ENCODE data around the gene KRTAP4-3. TPM values are rescaled to one million over a fixed set of nuclear protein-coding genes. Genes with fewer than 3 reads are reported as not detected.
"Not testable (repeated sequence)": the region's sequence is repeated elsewhere in the genome, so short reads cannot be mapped to it uniquely, and the experiment has no call there.

KRTAP4-3 gene
- total RNA-seq, 1 donor, result not detected

- TF ChIP-seq CTCF (IDR thresholded peaks at IDR 0.05; ENCODE audit: insufficient read depth, low read length), result no peak
- DNase-seq (ENCODE audit: low read depth), result no peak
- no peak overlapping the region for H3K4me3 ChIP-seq (ENCODE audit: low read depth, low read length)
These were observed 22.3 kb upstream of the KRTAP4-3 start for GRCh38 chr17:41190328-41190727.

GRCh38 chr17:41189837-41190318 lies 21.9 kb upstream of the KRTAP4-3 start, which contains the start of gene KRTAP9-1:
Gene KRTAP9-1 (plus strand): TSS chr17:41189887. CDS start chr17:41189887, 0 bp downstream.
- DNase-seq (ENCODE audit: low read depth); H3K4me3 ChIP-seq (ENCODE audit: low read depth, low read length): not testable (repeated sequence)

GRCh38 chr17:41186872-41187271 lies 18.9 kb upstream of the KRTAP4-3 start:
- no peak for TF ChIP-seq CTCF (IDR thresholded peaks at IDR 0.05; ENCODE audit: insufficient read depth, low read length)
- H3K4me3 ChIP-seq (ENCODE audit: low read depth, low read length), result no peak overlapping the region
- no peak for DNase-seq (ENCODE audit: low read depth)

GRCh38 chr17:41185001-41185400 lies 17.0 kb upstream of the KRTAP4-3 start:
- TF ChIP-seq CTCF (IDR thresholded peaks at IDR 0.05; ENCODE audit: insufficient read depth, low read length), result no peak
- DNase-seq (ENCODE audit: low read depth), result no peak
- no peak overlapping the region for H3K4me3 ChIP-seq (ENCODE audit: low read depth, low read length)

GRCh38 chr17:41184480-41184961 lies 16.5 kb upstream of the KRTAP4-3 start, which contains the start of gene KRTAP4-1:
Gene KRTAP4-1 (minus strand): TSS chr17:41184911. CDS start chr17:41184854, 57 bp downstream.
- H3K4me3 ChIP-seq (ENCODE audit: low read depth, low read length), result no peak within 1 kb of the TSS
- TF ChIP-seq CTCF (IDR thresholded peaks at IDR 0.05; ENCODE audit: insufficient read depth, low read length), result no peak
- DNase-seq (ENCODE audit: low read depth), result no peak

- peak; percentile 22 for TF ChIP-seq CTCF (IDR thresholded peaks at IDR 0.05; ENCODE audit: insufficient read depth, low read length)
- DNase-seq (ENCODE audit: low read depth), result peak; percentile 56
These were observed 11.0 kb upstream of the KRTAP4-3 start for GRCh38 chr17:41178843-41179616.

GRCh38 chr17:41178341-41178740 lies 10.3 kb upstream of the KRTAP4-3 start:
- no peak for TF ChIP-seq CTCF (IDR thresholded peaks at IDR 0.05; ENCODE audit: insufficient read depth, low read length)
- DNase-seq (ENCODE audit: low read depth), result peak; percentile 22
- H3K4me3 ChIP-seq (ENCODE audit: low read depth, low read length), result no peak overlapping the region

More at GRCh38 chr17:41178843-41179616, 11.0 kb upstream of the KRTAP4-3 start:
- H3K4me3 ChIP-seq (ENCODE audit: low read depth, low read length), result no peak overlapping the region

All from fibroblast of the aortic adventitia (primary cell).